GM21528 (cell line): ENCODE results near the gene TSEN54.

Experiments
- ATAC-seq: cut with Tn5 transposase; IDR thresholded peaks from one replicate; pipeline ENCODE4 v1.9.1; 2021; ENCODE audit warnings: mild to moderate bottlenecking, moderate library complexity; ENCODE audit not compliant: unreplicated experiment, low FRiP score

TSEN54 gene

GRCh38 chr17:75558666-75559530 is 42.6 kb downstream of the TSEN54 start:
- ATAC-seq: no peak

DNA sequence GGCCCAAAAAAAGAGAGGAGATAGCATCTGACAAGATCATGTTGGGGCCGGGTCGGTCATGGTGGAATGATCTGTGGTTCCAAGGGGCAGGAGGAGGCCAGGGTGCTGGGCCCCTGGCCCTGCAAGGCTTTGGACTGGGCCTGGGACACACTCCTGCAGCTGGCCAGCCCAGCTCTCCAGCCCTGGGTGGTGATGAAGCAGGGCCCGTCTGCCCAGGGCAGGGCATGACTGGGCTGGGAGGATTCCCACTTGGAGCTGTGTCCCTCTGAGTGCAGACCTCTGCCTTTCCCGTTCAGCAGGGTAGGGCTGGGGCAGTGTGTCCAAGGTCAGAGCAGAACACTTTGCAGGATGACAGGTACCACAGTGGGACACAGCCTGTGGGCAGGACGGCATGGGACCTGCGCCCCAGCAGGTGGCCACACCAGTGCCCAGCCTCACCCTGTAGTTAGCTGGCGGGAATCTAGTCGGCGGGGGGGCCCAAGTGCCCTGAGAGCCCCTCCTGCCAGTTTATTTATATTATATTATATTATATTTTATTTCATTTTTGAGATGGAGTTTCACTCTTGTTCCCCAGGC is 43.7 kb downstream of the TSEN54 start:
- ATAC-seq: no peak

DNA sequence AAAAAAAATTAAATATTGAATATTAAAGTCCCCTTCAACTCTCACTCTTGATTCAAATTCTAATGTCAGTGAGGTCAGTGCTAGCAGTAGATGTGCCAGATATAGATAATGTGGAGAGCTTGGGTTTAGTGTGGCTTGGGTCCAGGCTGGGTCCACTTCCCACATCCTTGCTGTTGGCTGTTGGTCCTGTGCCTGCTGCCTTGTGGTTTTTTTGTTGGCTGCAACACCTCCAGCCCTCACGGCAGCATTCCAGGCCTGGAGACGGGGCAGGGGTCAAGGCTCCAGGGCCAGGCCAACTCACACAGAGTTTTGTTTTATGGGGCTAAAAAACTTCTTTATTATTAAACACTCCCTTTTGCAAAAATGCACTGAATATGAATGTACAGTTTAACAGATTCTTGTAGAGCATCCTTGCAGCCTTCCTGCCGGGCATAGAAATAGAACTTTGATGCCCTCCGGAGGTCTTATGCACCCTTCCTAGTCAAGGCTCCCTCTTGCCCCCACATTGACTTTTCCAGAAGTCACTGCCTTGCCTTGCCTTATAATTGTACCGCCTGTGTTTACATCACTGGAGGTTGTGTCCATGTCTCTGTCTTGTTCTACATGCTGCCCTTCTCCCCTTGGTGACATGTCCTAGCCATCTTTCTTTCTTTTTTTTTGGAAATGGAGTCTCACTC is 45.7 kb downstream of the TSEN54 start:
- ATAC-seq: no peak

DNA sequence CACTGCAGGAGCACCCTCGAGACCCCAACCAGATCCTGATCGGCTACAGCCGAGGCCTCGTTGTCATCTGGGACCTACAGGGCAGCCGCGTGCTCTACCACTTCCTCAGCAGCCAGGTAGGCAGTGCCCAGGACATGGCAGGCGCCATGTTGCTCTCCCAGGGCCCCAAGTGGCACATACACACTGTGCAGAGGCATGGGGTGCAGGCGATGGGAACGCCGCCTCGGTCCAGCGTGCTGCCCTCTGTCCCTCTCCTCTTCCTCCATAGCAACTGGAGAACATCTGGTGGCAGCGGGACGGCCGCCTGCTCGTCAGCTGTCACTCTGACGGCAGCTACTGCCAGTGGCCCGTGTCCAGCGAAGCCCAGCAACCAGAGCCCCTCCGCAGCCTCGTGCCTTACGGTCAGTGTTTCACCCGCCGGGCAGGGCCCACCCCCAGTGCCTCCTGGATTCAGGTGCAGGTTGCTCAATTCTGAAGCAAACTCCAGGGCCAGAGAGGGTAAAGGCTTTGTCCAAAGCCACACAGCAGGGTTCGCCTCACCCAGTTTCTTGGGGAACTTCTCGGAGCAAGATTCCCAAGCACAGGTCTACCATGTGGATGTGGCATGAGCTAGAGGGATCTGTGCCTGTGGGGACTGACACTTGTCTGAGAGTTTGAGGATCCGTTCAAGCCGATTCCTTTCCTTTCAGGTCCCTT is 46.9 kb downstream of the TSEN54 start:
- no peak for ATAC-seq

DNA sequence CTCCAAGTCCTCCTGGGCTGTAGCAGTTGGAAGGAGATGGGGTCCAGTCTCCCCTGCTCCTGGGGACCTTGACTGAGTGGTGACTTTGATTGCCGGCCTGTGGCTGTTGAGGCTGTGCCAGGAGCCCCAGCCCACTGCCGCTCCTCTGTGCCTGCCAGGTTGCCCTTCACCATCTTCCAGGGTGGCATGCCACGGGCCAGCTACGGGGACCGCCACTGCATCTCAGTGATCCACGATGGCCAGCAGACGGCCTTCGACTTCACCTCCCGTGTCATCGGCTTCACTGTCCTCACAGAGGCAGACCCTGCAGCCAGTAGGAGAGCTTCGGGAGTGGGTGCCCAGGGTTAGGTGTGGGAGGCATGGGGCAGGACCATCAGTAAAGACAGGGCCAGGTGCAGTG is 47.9 kb downstream of the TSEN54 start:
- ATAC-seq: no peak

GRCh38 chr17:75565066-75565465 is 48.7 kb downstream of the TSEN54 start:
- ATAC-seq: no peak

GRCh38 chr17:75565618-75566017 is 49.3 kb downstream of the TSEN54 start:
- no peak for ATAC-seq

- ATAC-seq: no peak
These were observed 50.1 kb downstream of the TSEN54 start for GRCh38 chr17:75566416-75566815.

DNA sequence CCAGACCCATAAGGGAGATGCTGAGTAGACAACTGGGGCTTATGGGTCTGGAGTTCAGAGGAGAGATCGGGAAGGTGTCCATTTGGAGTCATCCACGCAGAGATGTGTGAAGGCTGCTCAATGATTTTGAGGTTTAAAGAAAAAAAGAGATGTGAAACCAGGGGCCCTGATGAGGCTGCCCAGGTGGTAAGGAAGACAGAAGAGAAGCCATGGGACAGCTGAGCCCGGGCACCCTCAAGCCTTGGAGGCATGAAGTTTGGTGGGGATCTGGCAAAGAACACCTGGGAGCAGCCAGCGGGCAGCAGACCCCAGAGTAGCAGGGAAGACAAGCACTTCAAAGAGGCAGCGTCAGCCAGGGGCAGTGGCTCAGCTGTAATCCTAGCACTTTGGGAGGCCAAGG is 50.5 kb downstream of the TSEN54 start:
- no peak for ATAC-seq

DNA sequence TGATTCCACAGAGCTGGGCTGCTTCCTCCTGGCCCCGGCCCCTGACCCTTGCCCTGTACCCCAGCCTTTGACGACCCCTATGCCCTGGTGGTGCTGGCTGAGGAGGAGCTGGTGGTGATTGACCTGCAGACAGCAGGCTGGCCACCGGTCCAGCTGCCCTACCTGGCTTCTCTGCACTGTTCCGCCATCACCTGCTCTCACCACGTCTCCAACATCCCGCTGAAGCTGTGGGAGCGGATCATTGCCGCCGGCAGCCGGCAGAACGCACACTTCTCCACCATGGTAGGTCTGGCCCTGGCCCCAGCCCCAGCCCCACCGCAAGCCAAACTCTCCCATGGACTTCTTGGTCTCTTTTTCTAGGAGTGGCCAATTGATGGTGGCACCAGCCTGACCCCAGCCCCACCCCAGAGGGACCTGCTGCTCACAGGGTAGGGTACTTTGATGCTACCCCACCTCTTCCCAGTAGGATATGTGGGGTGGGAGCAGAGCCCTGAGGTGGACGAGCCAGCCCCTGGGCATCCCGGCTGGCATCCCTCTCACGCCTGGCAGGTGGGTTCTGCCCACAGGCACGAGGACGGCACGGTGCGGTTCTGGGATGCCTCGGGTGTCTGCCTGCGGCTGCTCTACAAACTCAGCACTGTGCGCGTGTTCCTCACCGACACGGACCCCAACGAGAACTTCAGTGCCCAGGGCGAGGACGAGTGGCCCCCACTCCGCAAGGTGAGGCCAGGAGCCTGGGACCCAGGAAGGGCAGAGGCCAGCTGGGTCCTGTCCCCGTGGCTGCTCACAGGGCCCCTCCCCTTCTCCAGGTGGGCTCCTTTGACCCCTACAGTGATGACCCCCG is 52.3 kb downstream of the TSEN54 start:
- no peak for ATAC-seq

- ATAC-seq: no peak
These were observed 53.8 kb downstream of the TSEN54 start for GRCh38 chr17:75570034-75570676.

DNA sequence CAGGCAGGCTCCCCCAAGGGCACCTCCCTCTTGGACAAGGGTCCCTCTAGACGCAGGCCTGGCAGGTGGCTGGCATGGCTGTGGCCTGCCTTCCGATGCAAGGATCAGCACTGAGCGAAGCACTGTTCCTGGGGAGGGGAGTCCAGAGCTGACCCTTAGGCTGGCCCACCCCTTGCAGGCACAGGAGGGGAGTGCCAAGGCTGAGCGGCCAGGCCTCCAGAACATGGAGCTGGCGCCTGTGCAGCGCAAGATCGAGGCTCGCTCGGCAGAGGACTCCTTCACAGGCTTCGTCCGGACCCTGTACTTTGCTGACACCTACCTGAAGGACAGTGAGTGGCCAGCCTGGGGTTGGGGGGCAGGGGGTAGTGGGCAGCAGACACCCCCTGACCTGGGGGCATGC is 54.4 kb downstream of the TSEN54 start:
- no peak for ATAC-seq

GRCh38 chr17:75571197-75571884 is 55.0 kb downstream of the TSEN54 start:
- no peak for ATAC-seq

DNA sequence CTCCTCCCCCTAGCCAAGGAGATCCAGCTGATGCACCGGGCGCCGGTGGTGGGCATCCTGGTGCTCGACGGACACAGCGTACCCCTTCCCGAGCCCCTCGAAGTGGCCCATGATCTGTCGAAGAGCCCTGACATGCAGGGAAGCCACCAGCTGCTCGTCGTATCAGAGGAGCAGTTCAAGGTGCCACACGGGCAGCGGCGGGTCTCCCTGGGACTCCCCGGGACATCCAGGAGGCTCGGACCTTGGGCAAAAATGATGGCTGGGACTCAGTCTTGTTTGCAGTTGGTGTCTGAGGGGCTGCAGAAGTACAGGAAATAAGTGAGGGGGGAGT is 55.5 kb downstream of the TSEN54 start:
- no peak for ATAC-seq

- ATAC-seq: no peak
These were observed 56.6 kb downstream of the TSEN54 start for GRCh38 chr17:75572713-75573539.

DNA sequence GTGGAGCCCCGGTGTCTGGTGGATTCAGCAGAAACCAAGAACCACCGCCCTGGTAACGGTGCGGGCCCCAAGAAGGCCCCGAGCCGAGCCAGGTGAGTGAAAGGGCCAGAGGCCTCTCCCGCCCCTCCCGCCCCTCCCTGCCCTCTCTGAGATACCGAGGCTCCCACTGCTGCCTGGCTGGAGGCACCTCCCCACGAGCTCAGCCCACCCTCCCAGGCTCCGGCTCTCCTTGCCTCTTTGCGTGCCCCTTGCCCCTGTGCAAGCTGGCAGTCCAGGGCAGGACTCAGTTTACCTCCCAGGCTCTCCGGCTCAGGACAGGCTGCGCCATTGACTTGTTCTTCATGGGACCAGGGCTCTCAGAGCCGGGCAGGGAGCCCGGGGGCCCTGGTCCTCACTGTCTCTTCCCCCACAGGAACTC is 57.2 kb downstream of the TSEN54 start:
- ATAC-seq: no peak

DNA sequence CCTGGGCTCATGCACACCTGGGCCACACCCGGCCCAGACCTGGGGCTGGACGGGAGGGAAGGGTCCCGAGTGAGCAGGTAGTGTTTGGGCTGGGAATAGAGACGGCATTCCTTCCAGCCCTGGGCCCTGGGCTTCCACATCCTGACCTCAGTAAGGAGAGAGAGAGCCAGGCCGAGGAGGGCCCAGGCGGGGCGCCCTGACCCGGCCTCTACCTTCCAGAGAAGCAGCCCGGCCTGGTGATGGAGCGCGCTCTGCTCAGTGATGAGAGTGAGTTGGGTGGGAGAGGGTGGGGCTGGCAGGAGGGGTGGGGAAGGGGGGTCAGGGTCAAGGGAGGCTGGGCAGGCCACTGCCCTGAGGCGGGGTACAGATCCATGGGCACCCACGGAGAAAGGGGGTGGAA is 57.7 kb downstream of the TSEN54 start:
- no peak for ATAC-seq
